RCC 7860 (cell line): ENCODE data around the gene OR14A2.
"Not testable (repeated sequence)": the region's sequence is repeated elsewhere in the genome, so short reads cannot be mapped to it uniquely, and the experiment has no call there.

Experiments
- DNase-seq: peaks from one replicate; pipeline ENCODE4 v3.0.0-alpha.2; 2015; ENCODE audit warnings: low spot score
- FAIRE-seq: peaks from 2 replicates; lab custom pipeline; 2012; peaks lifted over from hg19 to GRCh38; lab: Jason Lieb, UNC

OR14A2 gene

GRCh38 chr1:247748041-247748440, at the start of gene OR14A2:
TSS of gene OR14A2 (minus strand) at chr1:247748141.
- FAIRE-seq (no peak), DNase-seq (no peak)

GRCh38 chr1:247797518-247797917, 49.6 kb upstream of the OR14A2 start:
- no peak for FAIRE-seq
- DNase-seq, result no peak

DNA sequence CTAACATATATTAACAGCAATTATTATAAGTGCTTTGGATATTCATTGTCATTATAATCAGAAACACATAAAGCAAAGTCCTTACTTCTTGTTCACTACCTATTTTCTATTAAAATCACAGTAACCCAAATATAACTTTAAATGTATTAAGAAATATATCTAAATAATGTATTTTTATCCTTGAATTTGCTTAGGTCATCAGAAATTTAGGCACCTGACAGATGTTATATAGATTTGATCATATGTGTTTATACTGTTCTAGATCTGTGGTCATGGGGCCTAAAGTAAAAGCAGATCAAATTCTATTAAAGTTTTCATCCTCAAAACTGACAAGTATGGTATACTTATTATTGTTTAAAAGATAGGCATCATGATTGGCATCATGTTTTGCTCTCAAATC, 21.7 kb upstream of the OR14A2 start:
- FAIRE-seq (no peak), DNase-seq (no peak)

DNA sequence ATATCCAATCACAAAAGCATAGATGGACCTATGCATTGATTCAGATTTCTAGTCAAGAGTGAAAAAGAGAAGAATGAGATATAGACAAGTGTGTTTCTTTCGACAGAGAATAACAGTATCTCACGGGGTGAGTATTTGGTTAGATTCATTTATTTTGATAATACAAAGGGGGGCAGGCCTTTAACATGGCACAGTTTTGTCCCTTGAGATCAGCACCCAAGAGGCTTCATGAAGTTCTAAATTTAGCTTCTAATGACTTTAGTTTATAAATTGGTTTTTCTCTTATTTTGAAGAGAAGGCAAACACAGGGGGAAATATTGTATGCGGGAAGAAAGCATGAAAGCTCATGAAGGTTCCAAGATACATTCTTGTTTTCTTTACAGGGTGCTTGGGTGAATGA, 12.5 kb upstream of the OR14A2 start, which contains the start of gene OR1C1:
Gene OR1C1, minus strand, starts transcription at position 101 of the 400 bp plus-strand sequence. CDS start 2,150 bp downstream, outside the sequence.
- DNase-seq, result no peak
- no peak for FAIRE-seq

DNA sequence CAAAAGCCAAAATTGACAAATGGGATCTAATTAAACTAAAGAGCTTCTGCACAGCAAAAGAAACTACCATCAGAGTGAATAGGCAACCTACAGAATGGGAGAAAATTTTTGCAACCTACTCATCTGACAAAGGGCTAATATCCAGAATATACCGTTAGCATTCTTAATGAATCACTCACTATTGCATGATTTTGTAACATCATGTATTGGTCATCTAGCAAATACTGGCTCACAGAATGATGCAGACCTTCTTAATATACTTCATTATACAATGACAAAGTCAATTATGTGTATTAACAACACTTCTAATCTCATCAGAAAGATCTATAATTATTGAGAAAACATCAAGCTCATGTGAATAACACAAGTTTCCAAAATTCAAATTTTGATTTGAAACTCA, 6.4 kb upstream of the OR14A2 start:
- not testable (repeated sequence) for DNase-seq, FAIRE-seq

GRCh38 chr1:247749870-247750269, 1.9 kb upstream of the OR14A2 start:
- FAIRE-seq (no peak), DNase-seq (no peak)

GRCh38 chr1:247747616-247748015, 325 bp downstream of the OR14A2 start:
- peak; percentile 64 for DNase-seq
- no peak for FAIRE-seq

GRCh38 chr1:247746391-247746935, 1.5 kb downstream of the OR14A2 start:
- DNase-seq, result peak; percentile 30

GRCh38 chr1:247742215-247742760, 5.7 kb downstream of the OR14A2 start:
- FAIRE-seq, result peak; percentile 58
- peak; percentile 84 for DNase-seq

More at GRCh38 chr1:247746391-247746935, 1.5 kb downstream of the OR14A2 start:
- no peak for FAIRE-seq

DNA sequence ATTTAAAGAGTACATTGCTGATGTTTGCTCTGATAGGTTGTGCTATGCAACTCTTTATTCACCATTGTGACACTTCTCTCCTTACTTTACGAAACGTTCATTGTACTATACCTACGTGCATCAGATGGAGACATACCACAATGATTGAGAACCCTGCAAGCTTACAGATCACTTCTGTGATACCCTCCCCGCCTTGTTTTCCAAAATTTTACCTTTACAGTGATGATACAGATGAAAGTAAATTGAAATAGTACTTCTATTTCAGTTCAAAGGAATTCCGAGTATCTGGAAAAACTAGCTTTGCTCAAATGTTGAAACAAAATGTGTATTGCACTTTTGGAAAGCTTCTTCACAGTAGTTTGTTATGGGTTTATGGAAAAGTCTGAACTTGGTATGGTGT, 6.2 kb downstream of the OR14A2 start:
- no peak for DNase-seq
- no peak for FAIRE-seq

DNA sequence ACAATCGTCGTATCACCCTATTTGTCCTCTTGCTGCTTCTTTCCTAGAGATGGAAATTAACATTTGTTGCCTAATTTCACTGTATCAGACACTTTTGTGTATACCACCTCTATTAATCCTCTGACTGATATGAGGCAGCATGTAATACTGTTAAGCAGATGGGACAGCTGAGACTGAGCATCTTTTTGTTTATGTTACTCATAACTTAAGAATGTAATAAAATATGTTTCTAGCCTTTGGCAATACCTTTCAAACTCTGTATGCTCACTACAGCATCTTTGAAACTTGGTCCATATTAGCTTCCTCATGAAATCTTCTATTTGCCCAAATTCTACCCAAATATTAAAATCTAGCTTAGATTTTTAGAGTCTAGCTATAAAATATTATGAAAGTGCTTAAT, 7.2 kb downstream of the OR14A2 start:
- no peak for FAIRE-seq
- no peak for DNase-seq

DNA sequence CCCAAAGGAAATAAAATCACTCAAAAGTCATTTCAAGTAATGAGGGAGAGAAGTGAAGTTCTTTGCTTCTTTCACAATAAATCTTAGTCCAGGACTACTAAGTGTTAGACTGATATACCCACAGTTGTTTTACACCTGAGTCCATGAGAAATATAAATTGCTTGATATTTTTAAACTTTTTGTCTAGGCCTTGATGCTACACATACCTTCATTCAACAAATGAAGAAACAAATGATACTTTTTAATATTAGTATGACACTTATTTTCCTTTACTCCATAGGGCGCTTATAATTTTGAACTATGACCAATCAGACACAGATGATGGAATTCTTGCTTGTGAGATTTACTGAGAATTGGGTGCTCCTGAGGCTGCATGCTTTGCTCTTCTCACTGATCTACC, 9.6 kb downstream of the OR14A2 start, which contains the start of gene OR14K1:
Gene OR14K1, plus strand, starts transcription at position 301 of the 400 bp plus-strand sequence. Its CDS starts 0 bp downstream, at position 301.
- DNase-seq (no peak), FAIRE-seq (no peak)

- FAIRE-seq, result no peak
- no peak for DNase-seq
Measured at GRCh38 chr1:247721222-247721621, 26.7 kb downstream of the OR14A2 start.

DNA sequence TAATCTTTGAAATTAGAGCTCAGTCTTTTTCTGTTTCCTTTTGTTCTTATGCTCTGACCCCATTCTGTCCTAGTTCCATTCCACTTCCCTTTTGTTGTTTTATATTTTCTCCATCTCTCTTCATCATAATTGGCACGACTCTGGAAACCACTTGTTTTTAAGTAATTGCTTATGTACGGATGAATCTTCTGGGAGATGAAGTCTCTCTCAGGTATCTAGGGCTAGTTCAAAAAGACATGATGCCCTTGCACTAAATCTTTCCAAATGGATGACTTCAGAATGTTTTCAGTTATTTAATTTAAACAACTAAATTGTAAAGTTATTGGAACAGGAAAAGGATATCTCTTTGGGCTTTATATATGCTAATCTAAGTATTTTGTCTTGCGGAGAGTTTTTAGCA, 31.4 kb downstream of the OR14A2 start, which contains the start of gene OR6F1:
Gene OR6F1, minus strand, starts transcription at position 101 of the 400 bp plus-strand sequence. CDS start 3,891 bp downstream, outside the sequence.
- FAIRE-seq (no peak), DNase-seq (no peak)

DNA sequence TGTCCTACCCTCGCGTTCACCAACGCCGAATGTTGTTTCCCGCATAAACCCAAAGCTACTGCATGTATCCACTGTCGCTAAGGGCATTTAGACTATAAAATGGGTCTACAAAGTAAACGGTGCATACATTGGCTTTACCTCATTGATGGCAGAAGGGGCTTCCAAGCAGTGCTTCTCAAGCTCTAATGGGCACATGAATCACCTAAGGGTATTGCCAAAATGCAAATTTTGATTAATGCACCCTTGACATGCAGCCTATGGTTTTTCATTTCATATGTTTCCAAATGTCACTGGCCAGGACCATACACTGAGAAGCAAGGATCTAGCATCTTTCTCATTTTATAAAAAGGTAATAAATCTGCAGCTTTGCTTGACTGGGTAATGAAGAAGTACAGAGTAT, 34.2 kb downstream of the OR14A2 start:
- no peak for DNase-seq
- FAIRE-seq, result no peak

DNA sequence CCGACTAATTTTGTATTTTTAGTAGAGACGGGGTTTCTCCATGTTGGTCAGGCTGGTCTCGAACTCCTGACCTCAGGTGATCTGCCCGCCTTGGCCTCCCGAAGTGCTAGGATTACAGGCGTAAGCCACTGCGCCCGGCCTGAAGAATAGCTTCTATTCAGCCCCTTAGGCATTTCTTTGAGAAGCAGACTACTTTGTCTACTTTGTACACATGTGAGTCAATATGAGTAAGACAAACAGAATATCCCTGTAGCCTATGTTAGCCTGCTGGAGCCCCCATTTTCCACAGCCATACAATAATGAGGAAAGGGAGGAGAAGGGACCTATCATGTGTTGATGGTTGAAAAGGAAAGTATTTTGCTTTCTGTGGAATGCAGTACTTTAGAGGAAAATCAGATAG, 37.3 kb downstream of the OR14A2 start:
- not testable (repeated sequence) for FAIRE-seq, DNase-seq

DNA sequence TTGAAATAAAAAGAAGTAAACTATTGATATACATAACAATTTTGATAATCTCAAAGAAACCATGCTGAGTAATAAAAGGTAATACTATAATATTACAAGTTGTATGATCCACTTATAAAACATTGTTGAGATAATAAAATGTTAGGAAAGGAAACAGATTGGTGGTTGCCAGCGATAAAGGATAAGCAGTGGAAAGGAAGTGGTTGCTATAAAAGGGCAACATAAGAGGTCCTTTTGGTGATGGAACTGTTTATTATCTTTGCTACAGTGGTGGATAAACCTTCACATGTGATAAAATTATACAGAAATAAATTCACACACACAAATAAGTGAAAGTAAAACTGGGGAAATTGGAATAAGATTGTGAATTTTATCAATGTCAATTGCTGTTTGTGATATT, 46.6 kb downstream of the OR14A2 start:
- no peak for FAIRE-seq
- DNase-seq, result no peak

DNA sequence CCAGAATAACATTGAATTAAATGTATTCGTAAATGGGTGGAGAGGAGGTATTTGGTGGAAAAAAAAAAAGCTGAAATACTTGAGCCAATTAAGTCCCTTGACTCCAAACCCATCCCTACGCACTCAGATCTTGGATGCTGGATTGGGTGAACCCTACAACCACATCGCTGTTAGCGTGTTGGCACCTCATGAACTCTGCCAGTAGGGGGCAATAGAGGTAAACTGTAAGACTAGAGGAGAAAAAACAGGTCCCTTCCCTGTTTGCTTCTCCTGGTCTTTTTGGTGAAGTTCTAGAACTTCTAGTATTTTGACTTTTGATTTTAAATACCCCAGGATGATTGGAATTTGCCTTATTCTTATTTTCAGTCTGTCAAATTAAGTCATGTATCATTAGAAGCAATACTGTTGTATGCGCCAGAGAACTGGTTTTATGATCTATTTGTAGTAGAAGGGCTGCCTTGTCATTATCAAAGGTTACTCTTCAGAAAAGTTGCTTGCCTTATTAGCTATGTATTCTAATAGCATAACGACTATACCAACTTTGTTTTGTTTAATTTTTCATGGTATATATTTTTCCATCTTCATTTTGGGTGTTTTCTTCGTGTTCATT, 66.5 kb downstream of the OR14A2 start:
- peak; percentile 51 for DNase-seq
- no peak for FAIRE-seq

DNA sequence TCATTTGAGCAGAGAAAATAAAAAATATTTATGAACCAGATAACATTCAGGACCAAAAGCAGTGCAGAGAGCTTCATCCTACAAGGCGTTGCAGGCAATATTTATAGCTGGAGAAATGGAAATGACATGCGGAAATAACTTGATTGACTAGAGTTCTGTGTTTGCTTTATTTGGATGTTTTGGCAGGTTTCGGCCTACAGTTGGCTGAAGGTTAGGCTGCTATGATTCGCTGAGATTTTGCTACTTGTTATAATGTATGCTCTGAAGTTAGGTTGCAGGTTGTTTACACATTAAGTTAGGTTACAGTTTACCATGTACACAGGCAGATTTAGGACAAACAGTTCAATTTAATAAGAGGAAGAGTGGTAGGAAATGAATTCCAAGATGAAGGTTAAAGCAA, 67.8 kb downstream of the OR14A2 start:
- no peak for FAIRE-seq
- no peak for DNase-seq

- no peak for FAIRE-seq
Measured at GRCh38 chr1:247679639-247680038, 68.3 kb downstream of the OR14A2 start, which contains the start of gene OR13G1. TSS of gene OR13G1 (minus strand) at chr1:247679739. CDS start at chr1:247673041, 6,698 bp downstream.

More at GRCh38 chr1:247679639-247680038, 68.3 kb downstream of the OR14A2 start, which contains the start of gene OR13G1:
- DNase-seq, result no peak
